GM23248 (cell line): ENCODE results near the gene OR52W1.

Experiments
- EZH2 ChIP-seq: fragments of 200-600 bp; sonication (generic); IDR thresholded peaks from 2 replicates; pipeline ENCODE4 v1.6.1; 2018; ENCODE audit warnings: antibody characterized with exemption, mild to moderate bottlenecking; ENCODE audit not compliant: insufficient read depth, poor library complexity, severe bottlenecking
- EZH2phosphoT487 ChIP-seq: fragments of 200-600 bp; sonication (generic); IDR thresholded peaks from 2 replicates; pipeline ENCODE4 v1.6.1; 2018; ENCODE audit warnings: antibody characterized with exemption, moderate library complexity, mild to moderate bottlenecking, low read depth; ENCODE audit not compliant: insufficient read depth

DNA sequence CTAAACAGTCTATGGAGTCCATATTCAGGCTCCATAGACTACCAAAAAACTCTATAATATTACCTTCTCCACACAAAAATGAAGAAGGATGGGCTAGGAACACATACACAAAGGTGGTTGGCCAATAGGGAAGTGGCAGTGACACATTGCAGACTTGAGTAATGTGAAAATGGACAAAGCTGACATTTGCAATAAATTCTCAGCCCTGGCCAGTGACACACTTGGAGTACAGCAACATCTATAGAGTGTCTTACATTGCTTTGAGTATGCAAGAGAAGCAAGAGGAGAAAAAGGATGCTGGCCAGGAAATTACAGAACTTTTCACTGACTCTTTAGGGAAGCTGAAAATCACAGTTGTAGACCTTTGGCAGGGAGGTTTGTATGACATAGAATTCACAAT, 7.3 kb upstream of the OR52W1 start:
- TF ChIP-seq EZH2 = no peak
- TF ChIP-seq EZH2phosphoT487 = no peak
